ENCODE measurements around the gene IFFO2. TPM values are rescaled to one million over a fixed set of nuclear protein-coding genes. Genes with fewer than 3 reads are reported as not detected.

Gene IFFO2
- total RNA-seq, 6 donors from 2014 or later: 9.2 to 19.3 (median 11.0) TPM

DNA sequence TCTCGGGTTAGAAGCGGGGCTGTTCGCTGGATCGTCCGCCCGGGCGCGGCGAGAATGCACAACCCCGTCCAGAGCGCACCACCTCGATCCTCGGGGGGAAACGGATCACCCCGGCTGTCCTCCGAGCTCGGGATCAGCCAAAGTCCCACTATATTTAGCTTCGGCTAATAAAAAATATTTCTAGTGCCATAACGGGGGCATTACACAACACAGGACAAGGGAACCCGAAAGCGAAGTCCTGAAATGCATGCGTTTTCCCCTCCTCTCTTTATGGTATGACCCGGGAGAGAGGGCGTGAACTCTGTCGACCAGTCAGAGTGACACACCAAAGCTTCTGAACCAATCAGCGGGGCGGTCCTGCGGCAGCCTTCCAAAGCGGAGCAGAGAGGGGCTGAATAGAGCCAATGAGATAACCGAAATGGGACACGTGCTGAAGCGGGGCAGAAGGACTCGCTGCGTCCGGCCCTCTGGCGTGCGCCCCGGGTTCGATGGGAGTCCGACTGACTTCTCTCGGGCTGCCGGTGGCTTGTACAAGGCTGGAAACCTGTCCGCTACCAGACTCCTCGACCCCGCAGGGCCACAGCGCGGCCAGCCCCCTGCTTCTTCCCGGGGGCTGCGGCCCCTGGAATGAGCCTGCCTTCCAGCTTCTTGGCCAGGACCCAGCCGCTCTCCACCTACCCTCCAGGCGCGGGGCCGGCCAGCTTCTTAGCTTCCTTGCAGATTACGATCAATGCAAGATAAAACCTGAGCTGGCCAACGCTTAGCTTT is 53.8 kb downstream of the IFFO2 start, which contains the start of gene ALDH4A1:
Gene ALDH4A1 (minus strand): TSS at position 33 of the 768 bp plus-strand sequence. CDS start 32 bp downstream, at position 1.
- Histone ChIP-seq H3K4me1 (peaks cover 24 to 34% (median 32%) of the 10 kb centered on the region in 4 donors), H3K27me3 (no peaks in the 10 kb centered on the region), H3K36me3 (peaks cover 0 to 4% (median 0%) of the 10 kb centered on the region in 4 donors), H3K27ac (peak within 1 kb of the TSS; percentile 87 to 90 (median 88)), H3K4me3 (peak within 1 kb of the TSS; percentile 68 to 95 (median 75)), H3K9me3 (no peaks in the 10 kb centered on the region)
- ATAC-seq (ENCODE audit: low FRiP score in 2 of 2) (peak; percentile 97 to 98), DNase-seq (peak; percentile 95 to 97)
- 0 to 1% methylated on average over 15 to 51 of the region's 55 CpGs for WGBS, 2 donors
- TF ChIP-seq POLR2AphosphoS5 (IDR thresholded peaks at IDR 0.05) (peak; percentile 27 to 51), POLR2A (IDR thresholded peaks at IDR 0.05) (peak in 3 of 4 donors; percentile 40 to 64 (median 54)), EP300 (IDR thresholded peaks at IDR 0.05) (no peak)
- TF ChIP-seq, protein P1, sequence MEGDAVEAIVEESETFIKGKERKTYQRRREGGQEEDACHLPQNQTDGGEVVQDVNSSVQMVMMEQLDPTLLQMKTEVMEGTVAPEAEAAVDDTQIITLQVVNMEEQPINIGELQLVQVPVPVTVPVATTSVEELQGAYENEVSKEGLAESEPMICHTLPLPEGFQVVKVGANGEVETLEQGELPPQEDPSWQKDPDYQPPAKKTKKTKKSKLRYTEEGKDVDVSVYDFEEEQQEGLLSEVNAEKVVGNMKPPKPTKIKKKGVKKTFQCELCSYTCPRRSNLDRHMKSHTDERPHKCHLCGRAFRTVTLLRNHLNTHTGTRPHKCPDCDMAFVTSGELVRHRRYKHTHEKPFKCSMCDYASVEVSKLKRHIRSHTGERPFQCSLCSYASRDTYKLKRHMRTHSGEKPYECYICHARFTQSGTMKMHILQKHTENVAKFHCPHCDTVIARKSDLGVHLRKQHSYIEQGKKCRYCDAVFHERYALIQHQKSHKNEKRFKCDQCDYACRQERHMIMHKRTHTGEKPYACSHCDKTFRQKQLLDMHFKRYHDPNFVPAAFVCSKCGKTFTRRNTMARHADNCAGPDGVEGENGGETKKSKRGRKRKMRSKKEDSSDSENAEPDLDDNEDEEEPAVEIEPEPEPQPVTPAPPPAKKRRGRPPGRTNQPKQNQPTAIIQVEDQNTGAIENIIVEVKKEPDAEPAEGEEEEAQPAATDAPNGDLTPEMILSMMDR (IDR thresholded peaks at IDR 0.05): peak in 1 of 6 experiments; percentile 10

- no peaks in the 10 kb centered on the region for H3K27me3 ChIP-seq
Measured at GRCh38 chr1:18901952-18902522, 54.4 kb downstream of the IFFO2 start.

DNA sequence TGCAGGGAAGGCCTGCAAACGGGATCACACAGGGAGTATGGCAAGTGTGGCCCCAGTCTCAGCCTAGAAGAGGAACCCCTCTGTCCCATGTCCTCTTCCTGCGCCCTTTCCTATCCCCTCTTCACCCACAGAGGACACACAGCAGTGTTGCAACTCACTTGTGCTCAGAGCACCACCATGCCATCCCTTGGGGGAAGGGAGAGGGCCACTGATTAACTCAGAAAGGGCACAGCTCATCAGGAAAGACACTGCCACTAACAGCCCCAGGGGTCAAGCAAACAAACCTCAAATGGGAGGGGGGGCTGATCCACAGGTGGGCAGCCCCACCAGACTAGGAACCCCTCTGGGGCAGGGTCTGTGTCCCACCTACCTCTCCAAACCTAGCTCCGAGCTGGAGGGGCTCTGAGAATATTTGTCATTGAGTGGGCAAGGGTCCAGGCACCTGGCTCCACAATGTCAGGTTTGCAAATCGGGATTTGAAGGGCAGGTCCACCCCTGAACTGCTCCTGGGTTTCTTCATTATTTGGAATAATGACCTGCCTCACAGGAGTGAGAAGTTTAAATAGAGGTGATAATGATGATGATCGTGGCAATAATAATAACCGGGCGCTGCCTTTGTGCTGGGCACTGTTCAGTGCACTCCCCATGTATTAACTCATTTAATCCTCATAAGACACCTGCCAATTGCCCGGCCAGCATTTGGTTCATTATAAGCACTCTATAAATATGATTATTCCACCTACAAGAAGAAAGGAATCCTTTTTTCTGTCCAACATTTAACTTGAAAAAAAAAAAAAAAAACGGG is 55.1 kb downstream of the IFFO2 start:
- DNase-seq (no peak), ATAC-seq (ENCODE audit: low FRiP score in 2 of 2) (no peak)
- Histone ChIP-seq H3K4me3 (peak overlapping the region in 3 of 4 donors; percentile 74 to 95 (median 76)), H3K36me3 (no peaks in the 10 kb centered on the region), H3K9me3 (no peaks in the 10 kb centered on the region), H3K27ac (no peak overlapping the region), H3K4me1 (peaks cover 16 to 22% (median 20%) of the 10 kb centered on the region in 4 donors), H3K27me3 (no peaks in the 10 kb centered on the region)
- TF ChIP-seq, protein P1 (IDR thresholded peaks at IDR 0.05): no peak
- TF ChIP-seq POLR2A (IDR thresholded peaks at IDR 0.05) (no peak), EP300 (IDR thresholded peaks at IDR 0.05) (no peak)
- 45 to 58% methylated on average over 9 of the region's 9 CpGs for WGBS, 2 donors

More at GRCh38 chr1:18901952-18902522, 54.4 kb downstream of the IFFO2 start:
- peaks cover 18 to 27% (median 26%) of the 10 kb centered on the region in 4 donors for H3K4me1 ChIP-seq
- 1% methylated on average over 18 to 26 of the region's 44 CpGs for WGBS, 2 donors
- H3K36me3 ChIP-seq: no peaks in the 10 kb centered on the region
- H3K9me3 ChIP-seq: no peaks in the 10 kb centered on the region
- DNase-seq (peak in 1 of 2 donors; percentile 24), ATAC-seq (ENCODE audit: low FRiP score in 2 of 2) (peak in 1 of 2 donors; percentile 1)
- TF ChIP-seq EP300 (IDR thresholded peaks at IDR 0.05) (no peak), POLR2A (IDR thresholded peaks at IDR 0.05) (no peak), POLR2AphosphoS5 (IDR thresholded peaks at IDR 0.05) (no peak)
- TF ChIP-seq, protein P1 (IDR thresholded peaks at IDR 0.05): no peak
- peak overlapping the region; percentile 87 to 90 (median 88) for H3K27ac ChIP-seq
- peak overlapping the region; percentile 68 to 95 (median 75) for H3K4me3 ChIP-seq

- DNase-seq: no peak
- Histone ChIP-seq H3K27me3 (no peaks in the 10 kb centered on the region), H3K4me3 (no peak overlapping the region), H3K9me3 (no peaks in the 10 kb centered on the region), H3K4me1 (peaks cover 16 to 22% (median 20%) of the 10 kb centered on the region in 4 donors), H3K36me3 (no peaks in the 10 kb centered on the region), H3K27ac (no peak overlapping the region)
- WGBS, 2 donors: 69 to 71% methylated on average over 6 to 10 of the region's 10 CpGs
- TF ChIP-seq POLR2AphosphoS5 (IDR thresholded peaks at IDR 0.05): no peak
- no peak for TF ChIP-seq EP300 (IDR thresholded peaks at IDR 0.05)
- no peak for TF ChIP-seq POLR2A (IDR thresholded peaks at IDR 0.05)
- TF ChIP-seq, protein P1 (IDR thresholded peaks at IDR 0.05): no peak
- no peak for ATAC-seq (ENCODE audit: low FRiP score in 2 of 2)
Measured at GRCh38 chr1:18900303-18900841, 56.1 kb downstream of the IFFO2 start.

All from upper lobe of left lung (tissue), 6 donors.